Kidney (tissue), 14 donors: Measurements from ENCODE around the gene LRR1. TPM values are rescaled to one million over a fixed set of nuclear protein-coding genes. Genes with fewer than 3 reads are reported as not detected.

ENCODE experiments used
- DNase-seq, 5 donors: peaks; one replicate each; pipeline ENCODE4 v3.0.0-alpha.2; 2013 to 2020
- FAIRE-seq: peaks from 2 replicates; lab custom pipeline; 2012; peaks lifted over from hg19 to GRCh38; lab: Jason Lieb, UNC
- H3K27ac ChIP-seq, 2 donors: one replicate each; pipeline ENCODE4 v1.7.0; 2013; ENCODE audit warnings: low read depth in 2 of 2, low read length in 2 of 2, inconsistent platforms in 1 of 2
- H3K27me3 ChIP-seq: one replicate; pipeline ENCODE4 v1.7.1; 2013; ENCODE audit warnings: low read length, inconsistent platforms; ENCODE audit not compliant: control insufficient read depth, insufficient read depth
- H3K36me3 ChIP-seq, 3 donors: one replicate each; pipeline versions ENCODE4 v1.7.0 to v1.7.1; 2013; ENCODE audit warnings: low read length in 3 of 3, control low read depth in 1 of 3, inconsistent platforms in 1 of 3; ENCODE audit not compliant: insufficient read depth in 3 of 3, control insufficient read depth in 2 of 3
- H3K4me1 ChIP-seq, 3 donors: one replicate each; pipeline versions ENCODE4 v1.7.0 to v1.7.1; 2013; ENCODE audit warnings: low read length in 3 of 3, inconsistent platforms in 1 of 3, low read depth in 1 of 3; ENCODE audit not compliant: control insufficient read depth in 2 of 3, insufficient read depth in 2 of 3
- H3K4me3 ChIP-seq, 3 donors: one replicate each; pipeline versions ENCODE4 v1.7.0 to v1.8.1; 2013; ENCODE audit warnings: low read length in 3 of 3, control low read depth in 1 of 3, inconsistent platforms in 1 of 3
- H3K9ac ChIP-seq, 3 donors: one replicate each; pipeline versions ENCODE4 v1.7.0 to v1.7.1; 2013; ENCODE audit warnings: low read length in 3 of 3, control low read depth in 1 of 3, inconsistent platforms in 1 of 3
- H3K9me3 ChIP-seq, 3 donors: one replicate each; pipeline versions ENCODE4 v1.7.0 to v1.7.1; 2013; ENCODE audit warnings: low read length in 3 of 3, control low read depth in 1 of 3, inconsistent platforms in 1 of 3; ENCODE audit not compliant: control insufficient read depth in 2 of 3, insufficient read depth in 1 of 3
- CTCF ChIP-seq: IDR thresholded peaks from 3 replicates; pipeline ENCODE4 v1.5.1; 2012; ENCODE audit warnings: mild to moderate bottlenecking, moderate library complexity, borderline replicate concordance; ENCODE audit not compliant: insufficient read depth; ENCODE audit errors: extremely low read depth
- intact Hi-C: fragments of 100-400 bp; cut with DNase I; formaldehyde crosslinking; loops from one replicate; pipeline ENCODE4 v1.11.1; 2022
- polyA plus RNA-seq: library from polyadenylated mRNA; stranded (reverse); fragments of 350-450 nt; fragmentation: Illumina TruSeq; extraction: RNeasy Lipid Tissue Mini Kit (QIAGEN cat#74804); gene quantifications from one replicate; pipeline ENCODE4 v1.2.3, GENCODE V29; 2014; ENCODE audit warnings: low read depth, low replicate concordance; ENCODE audit not compliant: insufficient read depth
- total RNA-seq: library from RNA; stranded (reverse); fragmentation: NEBNext Ultra II Directional; extraction: Animal tissue kit (Norgen Biotek cat#: 25700); gene quantifications from one replicate; pipeline ENCODE4 v1.2.1, GENCODE V29; 2021
- donor health status: control.
- donor health status: control.
- donor health status: control.
- donor health status: control.
- donor health status: control.
- donor health status: DM: yes; HTN: yes; CAD: no.
- donor health status: Normal renal cell carcinoma (clear cell type).

Gene LRR1
- total and polyA plus RNA-seq, 2 donors from 2014 or later: 6.6 to 7.7 TPM

GRCh38 chr14:49659526-49660455 is 61.1 kb downstream of the LRR1 start:
- Histone ChIP-seq H3K4me1 (no peaks in the 10 kb centered on the region), H3K27ac (no peak overlapping the region)
- FAIRE-seq: no peak

More at GRCh38 chr14:49659526-49660455, 61.1 kb downstream of the LRR1 start:
- Histone ChIP-seq H3K9ac (no peak overlapping the region), H3K4me3 (no peak overlapping the region), H3K36me3 (no peaks in the 10 kb centered on the region), H3K27me3 (no peaks in the 10 kb centered on the region), H3K9me3 (no peaks in the 10 kb centered on the region)
- no peak for TF ChIP-seq CTCF
- DNase-seq: no peak
- intact Hi-C loops: no loop called here

Other genes starting within 250 kb of the LRR1 start
- 1,054 TPM for gene RPS29, start 12.6 kb upstream of the LRR1 start, total RNA-seq
- gene RPS29, start 12.6 kb upstream of the LRR1 start, polyA plus RNA-seq: 2,862 TPM
- 157 TPM for gene RPL36AL, start 21.7 kb downstream of the LRR1 start, total RNA-seq
- gene RPL36AL, start 21.7 kb downstream of the LRR1 start, polyA plus RNA-seq: 455 TPM
- gene MGAT2, start 21.9 kb downstream of the LRR1 start, total RNA-seq: 31.8 TPM
- 11.9 TPM for gene MGAT2, start 21.9 kb downstream of the LRR1 start, polyA plus RNA-seq
- gene DNAAF2, start 36.3 kb downstream of the LRR1 start, total RNA-seq: 7.7 TPM
- gene DNAAF2, start 36.3 kb downstream of the LRR1 start, polyA plus RNA-seq: 6.9 TPM
- gene POLE2, start 89.3 kb downstream of the LRR1 start, total RNA-seq: 2.6 TPM
- 0.58 TPM for gene POLE2, start 89.3 kb downstream of the LRR1 start, polyA plus RNA-seq
- 8.4 TPM for gene KLHDC1, start 94.2 kb downstream of the LRR1 start, total RNA-seq
- gene KLHDC1, start 94.2 kb downstream of the LRR1 start, polyA plus RNA-seq: 2.3 TPM
- gene KLHDC2, start 169.2 kb downstream of the LRR1 start, total RNA-seq: 58.7 TPM
- 83.4 TPM for gene KLHDC2, start 169.2 kb downstream of the LRR1 start, polyA plus RNA-seq